ENCODE measurements around the gene KLRC4. TPM values are rescaled to one million over a fixed set of nuclear protein-coding genes. Genes with fewer than 3 reads are reported as not detected.

KLRC4 gene
- total and polyA plus RNA-seq, 2 experiments from 2014 or later: not detected

DNA sequence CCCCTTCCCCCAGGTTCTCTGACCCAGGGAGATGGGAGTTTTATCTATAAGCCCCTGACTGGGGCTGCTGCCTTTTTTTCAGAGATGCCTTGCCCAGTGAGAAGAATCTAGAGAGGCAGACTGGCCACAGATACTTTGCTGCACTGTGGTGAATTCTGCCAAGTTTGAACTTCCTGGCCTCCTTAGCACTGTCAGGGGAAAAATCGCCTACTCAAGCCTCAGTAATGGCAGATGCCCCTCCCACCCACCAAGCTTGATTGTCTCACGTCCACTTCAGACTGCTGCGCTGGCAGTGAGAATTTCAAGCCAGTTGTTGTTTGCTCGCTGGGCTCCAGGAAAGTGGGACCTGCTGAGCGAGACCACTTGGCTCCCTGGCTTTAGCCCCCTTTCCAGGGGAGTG, 51.4 kb downstream of the KLRC4 start (continued):
- TF ChIP-seq, protein P1, sequence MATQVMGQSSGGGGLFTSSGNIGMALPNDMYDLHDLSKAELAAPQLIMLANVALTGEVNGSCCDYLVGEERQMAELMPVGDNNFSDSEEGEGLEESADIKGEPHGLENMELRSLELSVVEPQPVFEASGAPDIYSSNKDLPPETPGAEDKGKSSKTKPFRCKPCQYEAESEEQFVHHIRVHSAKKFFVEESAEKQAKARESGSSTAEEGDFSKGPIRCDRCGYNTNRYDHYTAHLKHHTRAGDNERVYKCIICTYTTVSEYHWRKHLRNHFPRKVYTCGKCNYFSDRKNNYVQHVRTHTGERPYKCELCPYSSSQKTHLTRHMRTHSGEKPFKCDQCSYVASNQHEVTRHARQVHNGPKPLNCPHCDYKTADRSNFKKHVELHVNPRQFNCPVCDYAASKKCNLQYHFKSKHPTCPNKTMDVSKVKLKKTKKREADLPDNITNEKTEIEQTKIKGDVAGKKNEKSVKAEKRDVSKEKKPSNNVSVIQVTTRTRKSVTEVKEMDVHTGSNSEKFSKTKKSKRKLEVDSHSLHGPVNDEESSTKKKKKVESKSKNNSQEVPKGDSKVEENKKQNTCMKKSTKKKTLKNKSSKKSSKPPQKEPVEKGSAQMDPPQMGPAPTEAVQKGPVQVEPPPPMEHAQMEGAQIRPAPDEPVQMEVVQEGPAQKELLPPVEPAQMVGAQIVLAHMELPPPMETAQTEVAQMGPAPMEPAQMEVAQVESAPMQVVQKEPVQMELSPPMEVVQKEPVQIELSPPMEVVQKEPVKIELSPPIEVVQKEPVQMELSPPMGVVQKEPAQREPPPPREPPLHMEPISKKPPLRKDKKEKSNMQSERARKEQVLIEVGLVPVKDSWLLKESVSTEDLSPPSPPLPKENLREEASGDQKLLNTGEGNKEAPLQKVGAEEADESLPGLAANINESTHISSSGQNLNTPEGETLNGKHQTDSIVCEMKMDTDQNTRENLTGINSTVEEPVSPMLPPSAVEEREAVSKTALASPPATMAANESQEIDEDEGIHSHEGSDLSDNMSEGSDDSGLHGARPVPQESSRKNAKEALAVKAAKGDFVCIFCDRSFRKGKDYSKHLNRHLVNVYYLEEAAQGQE (IDR thresholded peaks at IDR 0.05; ENCODE audit: unreplicated experiment): no peak

Other genes starting within 250 kb of the KLRC4 start
- not detected in 2 replicates for gene OLR1, start 237.6 kb downstream of the KLRC4 start, total RNA-seq (2014; rRNA removed; shearing (Covaris generic))
- gene OLR1, start 237.6 kb downstream of the KLRC4 start, polyA plus RNA-seq (2016; fragmentation: Nextera tagmentation; extraction: Ambion mirVana): not detected in 2 replicates
- not detected in 2 replicates for gene TMEM52B, start 230.7 kb downstream of the KLRC4 start, total RNA-seq (2014; rRNA removed; shearing (Covaris generic))
- gene TMEM52B, start 230.7 kb downstream of the KLRC4 start, polyA plus RNA-seq (2016; fragmentation: Nextera tagmentation; extraction: Ambion mirVana): not detected in 2 replicates
- gene GABARAPL1, start 196.9 kb downstream of the KLRC4 start, total RNA-seq (2014; rRNA removed; shearing (Covaris generic)): 60.9 and 77.8 TPM in 2 replicates
- gene GABARAPL1, start 196.9 kb downstream of the KLRC4 start, polyA plus RNA-seq (2016; fragmentation: Nextera tagmentation; extraction: Ambion mirVana): 35.7 and 36.5 TPM in 2 replicates
- 0.03 TPM in 1 of 2 replicates, not detected in the other for gene KLRD1, start 101.9 kb downstream of the KLRC4 start, total RNA-seq (2014; rRNA removed; shearing (Covaris generic))
- 0.02 and 0.27 TPM in 2 replicates for gene KLRD1, start 101.9 kb downstream of the KLRC4 start, polyA plus RNA-seq (2016; fragmentation: Nextera tagmentation; extraction: Ambion mirVana)
- not detected in 2 replicates for gene KLRK1, start 19.7 kb downstream of the KLRC4 start, total RNA-seq (2014; rRNA removed; shearing (Covaris generic))
- not detected in 2 replicates for gene KLRK1, start 19.7 kb downstream of the KLRC4 start, polyA plus RNA-seq (2016; fragmentation: Nextera tagmentation; extraction: Ambion mirVana)
- not detected in 2 replicates for gene KLRC3, start 10.8 kb upstream of the KLRC4 start, total RNA-seq (2014; rRNA removed; shearing (Covaris generic))
- gene KLRC3, start 10.8 kb upstream of the KLRC4 start, polyA plus RNA-seq (2016; fragmentation: Nextera tagmentation; extraction: Ambion mirVana): not detected in 2 replicates
- not detected in 2 replicates for gene KLRC2, start 26.3 kb upstream of the KLRC4 start, total RNA-seq (2014; rRNA removed; shearing (Covaris generic))
- not detected in 2 replicates for gene KLRC2, start 26.3 kb upstream of the KLRC4 start, polyA plus RNA-seq (2016; fragmentation: Nextera tagmentation; extraction: Ambion mirVana)
- gene KLRC1, start 43.6 kb upstream of the KLRC4 start, total RNA-seq (2014; rRNA removed; shearing (Covaris generic)): not detected in 2 replicates
- not detected in 2 replicates for gene KLRC1, start 43.6 kb upstream of the KLRC4 start, polyA plus RNA-seq (2016; fragmentation: Nextera tagmentation; extraction: Ambion mirVana)
- gene EIF2S3B, start 96.1 kb upstream of the KLRC4 start, total RNA-seq (2014; rRNA removed; shearing (Covaris generic)): 10.8 and 16.3 TPM in 2 replicates
- 0.24 and 0.56 TPM in 2 replicates for gene EIF2S3B, start 96.1 kb upstream of the KLRC4 start, polyA plus RNA-seq (2016; fragmentation: Nextera tagmentation; extraction: Ambion mirVana)
- gene MAGOHB, start 203.9 kb upstream of the KLRC4 start, total RNA-seq (2014; rRNA removed; shearing (Covaris generic)): 25.1 and 38.5 TPM in 2 replicates
- gene MAGOHB, start 203.9 kb upstream of the KLRC4 start, polyA plus RNA-seq (2016; fragmentation: Nextera tagmentation; extraction: Ambion mirVana): 170 and 175 TPM in 2 replicates

All from GM23338 (cell line).